HG02642 (cell line): ENCODE data around the gene PPP6R2.

Experiments
- ATAC-seq: cut with Tn5 transposase; IDR thresholded peaks from one replicate; pipeline ENCODE4 v1.9.1; 2021; ENCODE audit warnings: mild to moderate bottlenecking; ENCODE audit not compliant: unreplicated experiment, poor library complexity

Gene PPP6R2

DNA sequence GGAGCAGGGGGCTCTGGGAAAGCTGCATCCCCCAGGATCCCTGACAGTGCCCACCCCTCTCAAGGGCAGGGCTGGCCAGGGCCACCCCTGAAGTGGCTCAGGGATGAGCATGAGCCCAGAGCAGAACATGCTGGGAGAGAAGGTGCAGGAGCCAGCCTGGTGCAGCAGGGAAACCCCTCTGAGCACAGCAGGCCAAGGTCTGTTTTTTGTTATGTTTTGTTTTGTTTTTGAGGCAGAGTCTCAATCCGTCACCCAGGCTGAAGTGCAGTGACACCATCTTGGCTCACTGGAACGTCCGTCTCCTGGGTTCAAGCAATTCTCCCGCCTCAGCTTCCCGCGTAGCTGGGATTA lies 132.5 kb downstream of the PPP6R2 start:
- ATAC-seq, result no peak

DNA sequence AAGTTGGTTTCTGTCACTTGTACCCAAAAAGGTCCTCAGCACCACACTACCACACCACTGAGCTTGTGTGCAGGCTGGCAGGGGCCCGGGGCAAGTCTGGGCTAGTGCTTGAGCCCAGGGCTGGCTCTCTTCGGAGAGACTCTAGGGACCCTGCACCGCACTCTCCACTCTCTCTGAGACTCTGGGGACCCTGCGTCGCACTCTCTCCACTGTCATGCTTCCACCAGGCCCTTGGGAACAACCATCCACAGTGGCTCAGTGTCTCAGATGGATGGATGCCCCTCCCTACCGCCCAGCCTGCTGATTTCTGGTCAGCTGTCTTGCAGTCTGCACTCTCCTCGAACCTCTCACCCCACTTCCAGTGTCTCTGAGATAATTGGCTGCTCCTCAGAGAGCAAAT lies 133.7 kb downstream of the PPP6R2 start:
- no peak for ATAC-seq

GRCh38 chr22:50477923-50478322 lies 134.8 kb downstream of the PPP6R2 start:
- ATAC-seq, result no peak

GRCh38 chr22:50479721-50480120 lies 136.6 kb downstream of the PPP6R2 start:
- no peak for ATAC-seq

- ATAC-seq, result no peak
Observed at GRCh38 chr22:50481045-50481439, 137.9 kb downstream of the PPP6R2 start.

DNA sequence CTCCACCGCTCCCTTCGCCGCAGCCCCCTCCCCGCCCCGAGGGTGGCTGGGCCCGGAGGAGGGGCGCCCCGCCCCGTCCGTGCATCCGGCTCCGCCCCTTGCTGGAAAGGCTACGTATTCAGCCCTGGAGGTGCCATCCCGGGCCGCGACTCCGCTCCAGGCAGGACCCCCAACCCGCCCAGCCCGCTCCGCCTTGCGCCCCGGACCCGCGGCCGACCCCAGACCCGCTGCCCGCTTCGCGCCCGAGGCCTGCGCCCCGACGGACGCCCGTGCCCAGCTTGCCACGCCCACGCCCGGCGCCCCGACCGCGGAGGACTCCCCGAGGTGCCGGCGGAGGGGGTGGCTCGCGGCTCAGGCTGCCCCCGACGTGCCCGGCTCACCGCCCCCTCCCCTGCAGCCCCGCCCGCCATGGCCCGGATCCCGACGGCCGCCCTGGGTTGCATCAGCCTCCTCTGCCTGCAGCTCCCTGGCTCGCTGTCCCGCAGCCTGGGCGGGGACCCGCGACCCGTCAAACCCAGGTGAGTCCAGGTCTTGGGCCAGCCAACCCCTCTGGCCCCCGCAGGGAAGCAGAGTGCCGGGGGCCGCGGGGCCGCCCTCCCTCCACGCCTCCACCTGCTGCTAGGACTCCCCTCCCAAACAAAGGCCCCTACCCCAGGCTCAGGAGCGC lies 138.4 kb downstream of the PPP6R2 start, which contains the start of gene ADM2:
ADM2 (plus strand) TSS at position 104 of the 667 bp plus-strand sequence; CDS start at position 409, 305 bp downstream.
- ATAC-seq, result no peak

- no peak for ATAC-seq
Observed at GRCh38 chr22:50482107-50483074, 139.3 kb downstream of the PPP6R2 start.

GRCh38 chr22:50483106-50483505 lies 140.0 kb downstream of the PPP6R2 start:
- ATAC-seq, result no peak

GRCh38 chr22:50483556-50483955 lies 140.4 kb downstream of the PPP6R2 start:
- ATAC-seq, result no peak

- ATAC-seq, result no peak
Observed at GRCh38 chr22:50483977-50484853, 141.1 kb downstream of the PPP6R2 start.

GRCh38 chr22:50485221-50486131 lies 142.3 kb downstream of the PPP6R2 start:
- ATAC-seq, result no peak

DNA sequence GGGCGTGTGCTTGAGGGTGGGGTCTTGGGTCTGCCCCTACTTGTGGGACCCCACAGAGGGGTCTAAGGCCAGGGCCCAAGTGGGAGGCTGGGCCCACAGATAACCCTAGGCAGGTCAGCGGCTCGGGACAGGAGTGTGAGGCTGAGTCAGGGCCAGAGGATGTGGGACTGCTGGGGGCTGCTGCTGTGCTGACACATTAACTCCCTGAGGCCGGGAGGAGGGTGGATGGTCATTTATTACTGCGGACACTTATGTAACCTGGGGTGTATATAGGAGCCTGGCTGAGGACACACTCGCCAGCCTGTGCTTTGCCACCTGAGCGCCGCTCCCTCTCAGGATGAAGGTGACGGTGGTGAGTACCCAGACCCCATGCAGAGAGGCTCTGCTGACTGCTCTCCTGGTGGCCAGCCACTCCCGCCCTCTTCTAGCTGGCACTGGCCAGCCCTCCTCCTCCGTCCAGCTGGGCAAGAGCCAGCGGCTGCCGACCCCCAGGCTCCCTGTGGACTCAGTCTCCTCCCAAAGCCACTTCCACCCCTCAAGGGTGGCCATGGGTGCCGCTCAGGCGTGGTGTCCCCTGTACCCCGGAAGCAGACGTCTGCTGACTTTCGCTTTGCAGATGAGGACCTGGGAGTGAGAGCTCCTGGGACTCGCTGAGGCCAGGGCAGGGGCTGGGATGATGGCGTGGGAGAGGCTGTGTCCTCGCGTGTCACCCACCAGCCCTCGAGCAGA lies 143.6 kb downstream of the PPP6R2 start, which contains the start of gene MIOX:
MIOX (plus strand) TSS at position 299 of the 729 bp plus-strand sequence; CDS start at position 338, 39 bp downstream.
- ATAC-seq, result no peak

GRCh38 chr22:50487290-50488005 lies 144.3 kb downstream of the PPP6R2 start:
- ATAC-seq, result no peak

DNA sequence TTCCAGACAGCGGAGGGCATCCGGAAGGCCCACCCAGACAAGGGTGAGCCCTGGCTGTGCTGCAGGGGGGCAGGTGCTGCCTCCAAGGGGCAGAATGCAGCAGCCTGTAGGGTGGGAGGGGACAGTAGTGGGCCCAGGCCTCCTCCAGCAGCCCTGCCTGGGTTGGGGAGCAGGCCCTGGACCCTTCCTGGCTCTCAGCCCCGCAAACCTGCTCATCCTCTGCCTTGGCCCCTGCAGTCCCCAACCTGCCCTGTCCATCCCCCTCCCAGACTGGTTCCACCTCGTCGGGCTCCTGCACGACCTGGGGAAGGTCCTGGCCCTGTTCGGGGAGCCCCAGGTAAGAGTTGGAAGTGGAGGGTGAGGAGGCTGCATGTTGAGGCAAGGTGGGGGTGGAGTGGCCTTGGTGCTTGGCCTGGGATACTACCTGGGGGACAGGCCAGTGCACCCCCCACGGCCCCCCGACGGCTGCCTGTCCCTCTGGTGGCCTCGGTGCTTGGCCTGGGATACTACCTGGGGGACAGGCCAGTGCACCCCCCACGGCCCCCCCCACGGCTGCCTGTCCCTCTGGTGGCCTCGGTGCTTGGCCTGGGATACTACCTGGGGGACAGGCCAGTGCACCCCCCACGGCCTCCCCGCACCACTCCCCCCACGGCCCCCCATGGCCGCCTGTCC lies 145.0 kb downstream of the PPP6R2 start:
- ATAC-seq, result no peak

DNA sequence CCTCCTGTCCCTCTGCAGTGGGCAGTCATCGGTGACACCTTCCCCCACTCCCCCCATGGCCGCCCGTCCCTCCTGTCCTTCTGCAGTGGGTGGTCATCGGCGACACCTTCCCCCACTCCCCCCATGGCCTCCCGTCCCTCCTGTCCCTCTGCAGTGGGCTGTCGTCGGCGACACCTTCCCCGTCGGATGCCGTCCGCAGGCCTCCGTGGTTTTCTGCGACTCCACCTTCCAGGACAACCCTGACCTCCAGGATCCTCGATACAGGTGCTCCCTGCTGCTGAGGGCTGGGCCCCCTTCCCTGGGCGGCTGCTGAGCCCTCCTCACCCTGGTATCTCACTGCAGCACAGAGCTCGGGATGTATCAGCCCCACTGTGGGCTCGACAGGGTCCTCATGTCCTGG lies 145.8 kb downstream of the PPP6R2 start:
- ATAC-seq, result no peak

GRCh38 chr22:50489363-50490243 lies 146.5 kb downstream of the PPP6R2 start:
- no peak for ATAC-seq
